Uterine smooth muscle cell (primary cell): Measurements from ENCODE around the gene KEAP1. TPM values are rescaled to one million over a fixed set of nuclear protein-coding genes. Genes with fewer than 3 reads are reported as not detected.

Experiments used
- total RNA-seq: library from RNA; depleted of rRNA; stranded (reverse); fragments of >200 nt; gene quantifications from 2 replicates; pipeline ENCODE4 v1.2.3, GENCODE V29; 2014

KEAP1 gene
- total RNA-seq = 77.9 and 93.1 TPM in 2 replicates

GRCh38 chr19:10503002-10503789, at the start of gene KEAP1:
TSS of gene KEAP1 (minus strand) at chr19:10503356. CDS start at chr19:10500033, 3,323 bp downstream.

GRCh38 chr19:10543420-10544241, 40.5 kb upstream of the KEAP1 start, which contains the start of gene ATG4D:
TSS of gene ATG4D (plus strand) at chr19:10543904. CDS start at chr19:10544091, 187 bp downstream.

GRCh38 chr19:10517361-10517759, 14.2 kb upstream of the KEAP1 start, which contains the start of gene S1PR5:
TSS of gene S1PR5 (minus strand) at chr19:10517447. CDS start at chr19:10515011, 2,436 bp downstream.

Other genes with a start within 250 kb of the KEAP1 start
- 4.8 and 5.6 TPM in 2 replicates for gene ICAM1, start 232.2 kb downstream of the KEAP1 start, total RNA-seq
- 0.33 and 0.75 TPM in 2 replicates for gene ICAM4, start 216.4 kb downstream of the KEAP1 start, total RNA-seq
- 1.8 and 4.6 TPM in 2 replicates for gene ICAM5, start 213.4 kb downstream of the KEAP1 start, total RNA-seq
- 0.22 and 0.87 TPM in 2 replicates for gene ZGLP1, start 193.5 kb downstream of the KEAP1 start, total RNA-seq
- 18.2 and 28.6 TPM in 2 replicates for gene FDX2, start 187.3 kb downstream of the KEAP1 start, total RNA-seq
- gene RAVER1, start 169.8 kb downstream of the KEAP1 start, total RNA-seq = 16.1 and 17.5 TPM in 2 replicates
- 5.1 and 9.6 TPM in 2 replicates for gene ICAM3, start 163.7 kb downstream of the KEAP1 start, total RNA-seq
- 80.7 and 101 TPM in 2 replicates for gene TYK2, start 122.8 kb downstream of the KEAP1 start, total RNA-seq
- gene CDC37, start 99.8 kb downstream of the KEAP1 start, total RNA-seq = 214 and 295 TPM in 2 replicates
- 3.7 and 5.6 TPM in 2 replicates for gene PDE4A, start 82.8 kb downstream of the KEAP1 start, total RNA-seq
- gene S1PR5, start 14.1 kb upstream of the KEAP1 start, total RNA-seq = 0.12 and 0.44 TPM in 2 replicates
- 13.5 and 16.7 TPM in 2 replicates for gene ATG4D, start 40.5 kb upstream of the KEAP1 start, total RNA-seq
- 9.7 and 10.5 TPM in 2 replicates for gene KRI1, start 62.7 kb upstream of the KEAP1 start, total RNA-seq
- gene CDKN2D, start 65.6 kb upstream of the KEAP1 start, total RNA-seq = 7.1 and 19.3 TPM in 2 replicates
- 0.77 and 0.87 TPM in 2 replicates for gene AP1M2, start 84.0 kb upstream of the KEAP1 start, total RNA-seq
- gene SLC44A2, start 122.2 kb upstream of the KEAP1 start, total RNA-seq = 30.7 and 55.0 TPM in 2 replicates
- 111 and 172 TPM in 2 replicates for gene ILF3, start 151.0 kb upstream of the KEAP1 start, total RNA-seq
- 32.9 and 34.4 TPM in 2 replicates for gene QTRT1, start 198.1 kb upstream of the KEAP1 start, total RNA-seq
- 92.7 and 108 TPM in 2 replicates for gene DNM2, start 214.7 kb upstream of the KEAP1 start, total RNA-seq